SK-N-SH (cell line): ENCODE measurements around the gene OGDH. TPM values are rescaled to one million over a fixed set of nuclear protein-coding genes. Genes with fewer than 3 reads are reported as not detected.
A peak's percentile ranks its signal among the peaks of the same experiment; 100 is the strongest.
"Not testable (repeated sequence)": the region's sequence is repeated elsewhere in the genome, so short reads cannot be mapped to it uniquely, and the experiment has no call there.

Experiments used
- CTCF ChIA-PET: fragments of 300-600, 350-600 bp; formaldehyde crosslinking; extraction: SDS; loops from one replicate; lab custom pipeline; 2021; lab: Yijun Ruan, JAX
- POLR2A ChIA-PET: fragments of 350-600 bp; sonication (Branson Sonifier 250); formaldehyde crosslinking; extraction: SDS; loops from one replicate; lab custom pipeline; 2020; ENCODE audit warnings: antibody characterized with exemption, inconsistent platforms; lab: Yijun Ruan, JAX
- DNase-seq: peaks from one replicate; pipeline ENCODE4 v3.0.0; 2012
- H2AFZ ChIP-seq: fragments of 200-600 bp; sonication (generic); 2 replicates; pipeline ENCODE4 v1.8.1; 2016; ENCODE audit warnings: antibody characterized with exemption, mild to moderate bottlenecking, low read depth
- H3F3A ChIP-seq: fragments of 200-600 bp; sonication (generic); replicated peaks from 2 replicates; pipeline ENCODE3; 2016; ENCODE audit warnings: antibody characterized with exemption, mild to moderate bottlenecking; ENCODE audit not compliant: insufficient read depth
- H3K27ac ChIP-seq, 2 experiments: fragments of 200-500 bp in 1 of 2; fragments of 200-600 bp in 1 of 2; sonication (Bioruptor generic) in 1 of 2; sonication (generic), shearing (Covaris generic) in 1 of 2; 2 replicates each; pipeline versions ENCODE4 v1.5.1 to v1.6.1; 2014 to 2016; ENCODE audit warnings: low read depth in 2 of 2, inconsistent platforms in 1 of 2, low read length in 1 of 2, mild to moderate bottlenecking in 1 of 2, mixed read lengths in 1 of 2
- H3K27me3 ChIP-seq: fragments of 200-600 bp; sonication (generic), shearing (Covaris generic); 2 replicates; pipeline ENCODE4 v1.6.1; 2016; ENCODE audit warnings: mixed run types; ENCODE audit not compliant: insufficient read depth
- H3K36me3 ChIP-seq, 2 experiments: fragments of 200-500 bp in 1 of 2; fragments of 200-600 bp in 1 of 2; sonication (Bioruptor generic) in 1 of 2; sonication (generic) in 1 of 2; replicated peaks in 1 of 2; 2 replicates each; pipeline versions ENCODE3 to v1.5.1; 2014 to 2016; ENCODE audit warnings: low read length in 1 of 2, mild to moderate bottlenecking in 1 of 2; ENCODE audit not compliant: insufficient read depth in 2 of 2, control insufficient read depth in 1 of 2
- H3K4me1 ChIP-seq, 2 experiments: fragments of 200-500 bp in 1 of 2; fragments of 200-600 bp in 1 of 2; sonication (Bioruptor generic) in 1 of 2; sonication (generic), shearing (Covaris generic) in 1 of 2; 2 replicates each; pipeline versions ENCODE4 v1.5.1 to v1.6.1; 2014 to 2016; ENCODE audit warnings: low read depth in 1 of 2, low read length in 1 of 2, mixed run types in 1 of 2; ENCODE audit not compliant: insufficient read depth in 2 of 2, control insufficient read depth in 1 of 2
- H3K4me2 ChIP-seq: fragments of 200-600 bp; sonication (generic), shearing (Covaris generic); 2 replicates; pipeline ENCODE4 v1.6.1; 2017; ENCODE audit warnings: mixed run types
- H3K4me3 ChIP-seq, 2 experiments: fragments of 200-500 bp in 1 of 2; fragments of 200-600 bp in 1 of 2; sonication (Bioruptor generic) in 1 of 2; sonication (generic), shearing (Covaris generic) in 1 of 2; 2 replicates each; pipeline versions ENCODE4 v1.5.1 to v1.8.1; 2014 to 2016; ENCODE audit warnings: low read depth in 2 of 2, inconsistent platforms in 1 of 2, low read length in 1 of 2, mild to moderate bottlenecking in 1 of 2, mixed read lengths in 1 of 2, moderate library complexity in 1 of 2
- H3K79me2 ChIP-seq: fragments of 200-600 bp; sonication (generic); 2 replicates; pipeline ENCODE4 v1.8.1; 2017; ENCODE audit warnings: mild to moderate bottlenecking; ENCODE audit not compliant: insufficient read depth
- H3K9ac ChIP-seq: fragments of 200-600 bp; sonication (generic); 2 replicates; pipeline ENCODE4 v1.6.1; 2017; ENCODE audit warnings: mixed run types
- H3K9me2 ChIP-seq: fragments of 200-600 bp; sonication (generic); 2 replicates; pipeline ENCODE4 v1.6.1; 2017; ENCODE audit warnings: mixed run types
- H3K9me3 ChIP-seq: fragments of 200-600 bp; sonication (generic); 2 replicates; pipeline ENCODE4 v1.6.1; 2017; ENCODE audit warnings: mixed run types, mild to moderate bottlenecking, moderate library complexity
- H4K20me1 ChIP-seq: fragments of 200-600 bp; sonication (generic); 2 replicates; pipeline ENCODE4 v1.6.1; 2017; ENCODE audit warnings: mild to moderate bottlenecking, mixed run types; ENCODE audit not compliant: insufficient read depth
- ELF1 ChIP-seq: IDR thresholded peaks from 2 replicates; pipeline ENCODE4 v1.4.0; 2012
- FOSL2 ChIP-seq: IDR thresholded peaks from 2 replicates; pipeline ENCODE4 v1.4.0; 2012; ENCODE audit warnings: low read depth, mild to moderate bottlenecking, moderate library complexity, borderline replicate concordance
- FOXJ3 ChIP-seq: sonication (generic); formaldehyde crosslinking; IDR thresholded peaks from 2 replicates; pipeline ENCODE4 v1.5.1; 2020; ENCODE audit warnings: mild to moderate bottlenecking, missing genetic modification reagents
- GATA2 ChIP-seq: sonication (generic); formaldehyde crosslinking; IDR thresholded peaks from 2 replicates; pipeline ENCODE4 v1.5.0; 2020; ENCODE audit warnings: mild to moderate bottlenecking, missing genetic modification reagents
- JUND ChIP-seq: IDR thresholded peaks from 2 replicates; pipeline ENCODE4 v1.4.0; 2012
- MEF2A ChIP-seq: IDR thresholded peaks from 2 replicates; pipeline ENCODE4 v1.4.0; 2012; ENCODE audit warnings: low read depth, borderline replicate concordance
- NRF1 ChIP-seq: IDR thresholded peaks from 2 replicates; pipeline ENCODE4 v1.6.1; 2012; ENCODE audit warnings: low read depth, mild to moderate bottlenecking, low read length
- REST ChIP-seq: IDR thresholded peaks from 2 replicates; pipeline ENCODE4 v1.6.1; 2012; ENCODE audit warnings: mild to moderate bottlenecking, low read depth, low read length, moderate library complexity
- SMC3 ChIP-seq: IDR thresholded peaks from 2 replicates; pipeline ENCODE4 v1.6.1; 2012; ENCODE audit warnings: low read depth, low read length, improper control_type of control experiment
- TAF1 ChIP-seq: IDR thresholded peaks from 2 replicates; pipeline ENCODE4 v1.6.1; 2012; ENCODE audit warnings: low read depth, mild to moderate bottlenecking, low read length, moderate library complexity, borderline replicate concordance
- USF2 ChIP-seq: fragments of 150-350 bp; IDR thresholded peaks from 2 replicates; pipeline ENCODE4 v1.6.1; 2017; ENCODE audit warnings: antibody characterized with exemption, low read length, low read depth, borderline replicate concordance
- YY1 ChIP-seq: IDR thresholded peaks from 2 replicates; pipeline ENCODE4 v1.4.0; 2012; ENCODE audit warnings: low read depth, mild to moderate bottlenecking
- WGBS: methylation state at CpG from one replicate; pipeline ENCODE4 v1.1.6; 2017; ENCODE audit warnings: low lambda C conversion rate; 5-methylcytosine and 5-hydroxymethylcytosine counted together
- polyA plus RNA-seq, 3 experiments: library from polyadenylated mRNA; depleted of rRNA; stranded (reverse); fragments of >200 nt; gene quantifications; 2 replicates each; pipeline ENCODE4 v1.2.3, GENCODE V29; 2012

Gene OGDH
- polyA plus RNA-seq, 1 of the 3 experiments (the other 2 are of a cell fraction) = 69.4 TPM

GRCh38 chr7:44724276-44724675, 117.8 kb downstream of the OGDH start (continued):
- no peak for TF ChIP-seq SMC3
- TF ChIP-seq ELF1 = no peak
- TF ChIP-seq FOSL2 = no peak
- no peak for TF ChIP-seq FOXJ3 (CRISPR knock-in tag)

GRCh38 chr7:44726250-44726649, 119.8 kb downstream of the OGDH start:
- H3K4me1 ChIP-seq, H3K9me2 ChIP-seq, CTCF ChIA-PET, H3K9ac ChIP-seq, H3K4me3 ChIP-seq, H3K4me2 ChIP-seq, H3K79me2 ChIP-seq, H3K27ac ChIP-seq, POLR2A ChIA-PET, H4K20me1 ChIP-seq, DNase-seq, H3K9me3 ChIP-seq, H3K36me3 ChIP-seq, H3F3A ChIP-seq, H2AFZ ChIP-seq, H3K27me3 ChIP-seq: not testable (repeated sequence)
- WGBS = 79% methylated on average over 7 of the region's 7 CpGs

- Histone ChIP-seq H3K4me3 (no peak overlapping the region), H4K20me1 (no peaks in the 10 kb centered on the region), H3K27me3 (no peaks in the 10 kb centered on the region), H3K4me2 (peak overlapping the region; percentile 26; the same call in 1 of the 2 replicates), H3K79me2 (no peaks in the 10 kb centered on the region), H3K36me3 (no peaks in the 10 kb centered on the region), H3K9me2 (no peaks in the 10 kb centered on the region)
- no peak for TF ChIP-seq USF2
- peak; percentile 56; the same call in 1 of the 2 replicates for TF ChIP-seq YY1
- TF ChIP-seq FOSL2 = peak; percentile 19; the same call in 1 of the 2 replicates
- TF ChIP-seq, all 33 proteins: peak for 2
- CTCF ChIA-PET = no interaction called here
- Histone ChIP-seq H2AFZ (peak overlapping the region; percentile 94), H3K9me3 (no peaks in the 10 kb centered on the region), H3K9ac (peak overlapping the region; percentile 8; the same call in 1 of the 2 replicates), H3K4me1 (no peaks in the 10 kb centered on the region; a peak in 1 of 4 replicates), H3K27ac (peak overlapping the region in 1 of 2 experiments; percentile 62; a peak in 2 of 4 replicates), H3F3A (peaks cover 9% of the 10 kb centered on the region)
- WGBS = 63% methylated on average over 6 of the region's 6 CpGs
- no peak for DNase-seq
- POLR2A ChIA-PET = no interaction called here
Observed at GRCh38 chr7:44727158-44727936, 120.9 kb downstream of the OGDH start.

GRCh38 chr7:44727937-44728262, 121.5 kb downstream of the OGDH start:
- H3K9me3 ChIP-seq = no peaks in the 10 kb centered on the region
- H3K9ac ChIP-seq = peak overlapping the region; percentile 8; the same call in 1 of the 2 replicates
- CTCF ChIA-PET = no interaction called here
- H3K36me3 ChIP-seq = no peaks in the 10 kb centered on the region
- H3K4me1 ChIP-seq = no peaks in the 10 kb centered on the region; a peak in 1 of 4 replicates
- H2AFZ ChIP-seq = peak overlapping the region; percentile 94; the same call in 1 of the 2 replicates
- H3K27me3 ChIP-seq = no peaks in the 10 kb centered on the region
- peak overlapping the region in 1 of 2 experiments; percentile 62; a peak in 2 of 4 replicates for H3K27ac ChIP-seq
- WGBS = 87% methylated on average over 1 of the region's 1 CpG
- H3K4me2 ChIP-seq = peak overlapping the region; percentile 26; the same call in 1 of the 2 replicates
- no peak for DNase-seq
- H4K20me1 ChIP-seq = no peaks in the 10 kb centered on the region
- no peak overlapping the region for H3K4me3 ChIP-seq
- peaks cover 9% of the 10 kb centered on the region for H3F3A ChIP-seq
- POLR2A ChIA-PET = no interaction called here
- H3K9me2 ChIP-seq = no peaks in the 10 kb centered on the region
- no peaks in the 10 kb centered on the region for H3K79me2 ChIP-seq
- TF ChIP-seq GATA2 (CRISPR knock-in tag) = no peak
- no peak for TF ChIP-seq ELF1
- no peak; the same call in 1 of the 2 replicates for TF ChIP-seq YY1
- no peak for TF ChIP-seq FOXJ3 (CRISPR knock-in tag)
- no peak for TF ChIP-seq TAF1
- no peak for TF ChIP-seq JUND
- no peak for TF ChIP-seq REST
- no peak for TF ChIP-seq MEF2A
- TF ChIP-seq USF2 = no peak
- TF ChIP-seq FOSL2 = no peak
- TF ChIP-seq NRF1 = no peak
